Keratinocyte (primary cell): ENCODE measurements around the gene OTOG. TPM values are rescaled to one million over a fixed set of nuclear protein-coding genes. Genes with fewer than 3 reads are reported as not detected.

Source experiments
- DNase-seq: peaks from one replicate; pipeline ENCODE4 v3.0.0-alpha.2; 2011; ENCODE audit warnings: low read depth, missing footprints, low spot score
- FAIRE-seq: peaks from 2 replicates; lab custom pipeline; 2011; peaks lifted over from hg19 to GRCh38; lab: Jason Lieb, UNC
- H2AFZ ChIP-seq: 2 replicates; pipeline ENCODE4 v1.6.0; 2012; ENCODE audit warnings: low read length, control low read depth, inconsistent platforms; ENCODE audit not compliant: control insufficient read depth
- H3K27ac ChIP-seq: 2 replicates; pipeline ENCODE4 v1.5.1; 2011; ENCODE audit warnings: low read length; ENCODE audit not compliant: control insufficient read depth, insufficient read depth
- H3K27me3 ChIP-seq: 3 replicates; pipeline ENCODE4 v1.6.0; 2011; ENCODE audit warnings: low read length; ENCODE audit not compliant: control insufficient read depth, insufficient read depth; ENCODE audit errors: extremely low read depth
- H3K36me3 ChIP-seq, 2 experiments: 2 replicates in 1 of 2; 3 replicates in 1 of 2; pipeline ENCODE4 v1.5.1; 2011; ENCODE audit warnings: low read length in 2 of 2, mild to moderate bottlenecking in 1 of 2; ENCODE audit not compliant: control insufficient read depth in 2 of 2, insufficient read depth in 2 of 2; ENCODE audit errors: extremely low read depth in 1 of 2
- H3K4me1 ChIP-seq: 3 replicates; pipeline ENCODE4 v1.5.1; 2011; ENCODE audit warnings: low read length; ENCODE audit not compliant: control insufficient read depth, insufficient read depth; ENCODE audit errors: extremely low read depth
- H3K4me2 ChIP-seq: 3 replicates; pipeline ENCODE4 v1.6.0; 2011; ENCODE audit warnings: low read depth, low read length; ENCODE audit not compliant: control insufficient read depth, insufficient read depth; ENCODE audit errors: extremely low read depth
- H3K4me3 ChIP-seq, 3 experiments: fragments of 200-600 bp in 1 of 3; sonication (generic) in 1 of 3; 2 replicates in 2 of 3; 3 replicates in 1 of 3; pipeline ENCODE4 v1.5.1; 2011 to 2016; ENCODE audit warnings: low read length in 3 of 3, mild to moderate bottlenecking in 3 of 3, control low read depth in 2 of 3, inconsistent platforms in 1 of 3, low read depth in 1 of 3, mixed read lengths in 1 of 3, mixed run types in 1 of 3, moderate library complexity in 1 of 3; ENCODE audit not compliant: control insufficient read depth in 2 of 3, insufficient read depth in 2 of 3; ENCODE audit errors: extremely low read depth in 1 of 3
- H3K79me2 ChIP-seq: 2 replicates; pipeline ENCODE4 v1.6.0; 2012; ENCODE audit warnings: low read length; ENCODE audit not compliant: control insufficient read depth, insufficient read depth
- H3K9ac ChIP-seq: 3 replicates; pipeline ENCODE4 v1.6.0; 2011; ENCODE audit warnings: low read length; ENCODE audit not compliant: control insufficient read depth, insufficient read depth; ENCODE audit errors: extremely low read depth
- H3K9me1 ChIP-seq: 3 replicates; pipeline ENCODE4 v1.6.0; 2011; ENCODE audit warnings: low read length; ENCODE audit not compliant: control insufficient read depth, insufficient read depth; ENCODE audit errors: extremely low read depth
- H3K9me3 ChIP-seq: 2 replicates; pipeline ENCODE4 v1.5.1; 2012; ENCODE audit warnings: low read depth, low read length; ENCODE audit not compliant: control insufficient read depth
- H4K20me1 ChIP-seq: 3 replicates; pipeline ENCODE4 v1.6.0; 2011; ENCODE audit warnings: low read length; ENCODE audit not compliant: control insufficient read depth, insufficient read depth; ENCODE audit errors: extremely low read depth
- EZH2 ChIP-seq: IDR thresholded peaks from one replicate; pipeline ENCODE4 v1.6.1; 2012; ENCODE audit warnings: inconsistent platforms, mild to moderate bottlenecking, low read length, moderate library complexity
- dilution Hi-C: fragments of 300-500 bp; cut with MboI; formaldehyde crosslinking; loops from one replicate; pipeline ENCODE4 v1.7.0; 2020; ENCODE audit warnings: low sequenced_read_pairs; ENCODE audit not compliant: extremely low pct_ligation_motif_present
- polyA plus RNA-seq, 5 experiments: library from polyadenylated mRNA; depleted of rRNA in 3 of 5; stranded (reverse) in 3 of 5; stranded (forward) in 1 of 5; unstranded in 1 of 5; fragments of >200 nt; gene quantifications; 1 replicate in 1 of 5; 2 replicates in 3 of 5; 3 replicates in 1 of 5; pipeline versions ENCODE4 v1.2.1 to v1.2.3, GENCODE V29; 2011 to 2012; ENCODE audit warnings: missing spikeins in 2 of 5, low read depth in 1 of 5, low replicate concordance in 1 of 5
- TF ChIP-seq, protein P1 (sequence below), 3 experiments: IDR thresholded peaks in 1 of 3; conservative IDR thresholded peaks in 1 of 3; optimal IDR thresholded peaks in 1 of 3; 2 replicates in 2 of 3; 3 replicates in 1 of 3; pipeline versions ENCODE3 to v1.5.1; 2011; ENCODE audit warnings: low read length in 3 of 3, mild to moderate bottlenecking in 3 of 3, moderate library complexity in 2 of 3, control low read depth in 1 of 3, inconsistent platforms in 1 of 3; ENCODE audit not compliant: insufficient read depth in 2 of 3; ENCODE audit errors: extremely low read depth in 1 of 3

The OTOG gene
- polyA plus RNA-seq, 1 donor (not counting 4 experiments of a cell fraction or from before 2014, with no cell fraction given), result not detected

DNA sequence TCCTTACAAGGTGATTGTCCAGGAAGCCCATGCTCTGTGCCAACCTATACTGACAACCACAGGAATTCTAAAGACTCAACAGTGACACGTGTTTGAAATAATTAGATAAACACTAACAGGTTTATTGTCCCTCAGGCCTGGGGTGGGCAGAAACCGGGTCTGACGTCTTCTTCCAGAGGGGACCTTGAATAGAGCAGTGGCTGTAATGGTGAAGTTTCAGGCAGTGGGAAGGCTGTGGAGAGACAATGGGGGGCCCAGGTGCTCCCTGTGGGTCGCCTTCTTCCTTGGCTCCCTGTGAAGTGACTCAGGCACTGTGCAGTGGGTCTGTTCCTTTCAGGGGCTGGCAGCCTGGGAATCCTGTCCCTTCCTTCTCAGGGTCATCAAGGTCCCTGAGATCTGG is 54.6 kb downstream of the OTOG start:
- FAIRE-seq, result no peak
- H3K9ac ChIP-seq, result no peak overlapping the region

DNA sequence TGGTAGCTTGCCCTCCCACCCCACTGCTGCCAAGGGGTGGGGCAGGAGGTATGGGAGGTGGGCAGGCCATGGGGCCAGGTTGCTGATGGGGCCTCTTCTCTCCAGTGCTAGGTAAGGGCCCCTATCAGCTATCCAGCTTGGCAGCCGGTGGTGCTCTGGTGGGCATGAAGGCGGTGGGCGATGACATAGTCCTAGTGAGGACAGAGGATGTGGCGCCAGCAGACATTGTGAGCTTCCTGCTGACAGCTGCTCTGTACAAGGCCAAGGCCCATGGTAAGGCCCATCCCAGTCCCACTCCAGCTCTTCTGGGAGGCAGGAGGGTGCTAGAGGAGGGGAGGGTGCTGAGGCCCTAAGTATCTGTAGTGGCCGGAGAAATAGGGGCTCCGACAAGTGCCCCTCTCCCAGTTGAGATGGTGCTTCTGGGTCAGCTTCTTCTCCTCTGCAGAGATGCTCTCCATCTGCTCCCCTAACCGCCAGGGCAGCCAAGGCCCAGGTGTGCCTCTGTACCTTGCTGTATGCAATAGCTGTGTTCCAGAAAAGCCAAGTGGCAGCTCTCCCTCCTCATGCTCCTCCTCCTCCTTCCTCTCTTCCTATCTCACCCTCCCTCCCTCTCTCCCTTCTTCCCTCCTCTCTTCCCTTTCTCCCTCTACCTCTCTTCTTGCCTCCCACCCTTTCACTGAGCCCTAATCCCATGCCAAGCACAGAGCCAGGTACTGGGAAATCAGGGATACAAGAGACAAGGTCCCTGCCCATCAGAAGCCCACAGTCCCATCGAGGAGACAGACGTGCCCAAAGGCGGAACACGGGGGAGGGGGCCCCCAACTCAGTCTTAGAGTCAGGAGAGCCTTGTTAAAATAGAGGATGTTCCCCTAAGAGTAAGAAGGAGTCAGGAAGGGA is 55.3 kb downstream of the OTOG start:
- H3K9ac ChIP-seq, result no peak overlapping the region
- H3K27ac ChIP-seq, result no peak overlapping the region
- no peak for TF ChIP-seq EZH2
- TF ChIP-seq, protein P1, sequence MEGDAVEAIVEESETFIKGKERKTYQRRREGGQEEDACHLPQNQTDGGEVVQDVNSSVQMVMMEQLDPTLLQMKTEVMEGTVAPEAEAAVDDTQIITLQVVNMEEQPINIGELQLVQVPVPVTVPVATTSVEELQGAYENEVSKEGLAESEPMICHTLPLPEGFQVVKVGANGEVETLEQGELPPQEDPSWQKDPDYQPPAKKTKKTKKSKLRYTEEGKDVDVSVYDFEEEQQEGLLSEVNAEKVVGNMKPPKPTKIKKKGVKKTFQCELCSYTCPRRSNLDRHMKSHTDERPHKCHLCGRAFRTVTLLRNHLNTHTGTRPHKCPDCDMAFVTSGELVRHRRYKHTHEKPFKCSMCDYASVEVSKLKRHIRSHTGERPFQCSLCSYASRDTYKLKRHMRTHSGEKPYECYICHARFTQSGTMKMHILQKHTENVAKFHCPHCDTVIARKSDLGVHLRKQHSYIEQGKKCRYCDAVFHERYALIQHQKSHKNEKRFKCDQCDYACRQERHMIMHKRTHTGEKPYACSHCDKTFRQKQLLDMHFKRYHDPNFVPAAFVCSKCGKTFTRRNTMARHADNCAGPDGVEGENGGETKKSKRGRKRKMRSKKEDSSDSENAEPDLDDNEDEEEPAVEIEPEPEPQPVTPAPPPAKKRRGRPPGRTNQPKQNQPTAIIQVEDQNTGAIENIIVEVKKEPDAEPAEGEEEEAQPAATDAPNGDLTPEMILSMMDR (optimal IDR thresholded peaks at IDR 0.05 in 1 of 3, IDR thresholded peaks at IDR 0.05 in 1 of 3, conservative IDR thresholded peaks at IDR 0.05 in 1 of 3; ENCODE audit: extremely low read depth in 1 of 3, insufficient read depth in 2 of 3, low read length in 3 of 3), result no peak
- no peaks in the 10 kb centered on the region for H3K79me2 ChIP-seq
- no peak overlapping the region for H3K4me3 ChIP-seq
- H2AFZ ChIP-seq, result no peak overlapping the region
- H3K27me3 ChIP-seq, result peaks cover 4% of the 10 kb centered on the region
- no peaks in the 10 kb centered on the region for H3K9me3 ChIP-seq
- dilution Hi-C loops, result no loop called here
- peaks cover 4% of the 10 kb centered on the region for H4K20me1 ChIP-seq
- DNase-seq, result no peak
- FAIRE-seq, result no peak
- no peaks in the 10 kb centered on the region for H3K36me3 ChIP-seq
- no peaks in the 10 kb centered on the region for H3K9me1 ChIP-seq
- no peak overlapping the region for H3K4me2 ChIP-seq
- no peaks in the 10 kb centered on the region for H3K4me1 ChIP-seq

More for the DNA sequence above, 54.6 kb downstream of the OTOG start:
- Histone ChIP-seq H4K20me1 (peaks cover 4% of the 10 kb centered on the region), H3K79me2 (no peaks in the 10 kb centered on the region), H3K27me3 (peaks cover 4% of the 10 kb centered on the region), H3K9me1 (no peaks in the 10 kb centered on the region), H3K9me3 (no peaks in the 10 kb centered on the region), H3K27ac (no peak overlapping the region), H3K4me3 (no peak overlapping the region), H3K36me3 (no peaks in the 10 kb centered on the region), H3K4me1 (no peaks in the 10 kb centered on the region), H3K4me2 (no peak overlapping the region), H2AFZ (no peak overlapping the region)
- dilution Hi-C loops, result no loop called here
- DNase-seq, result no peak
- TF ChIP-seq, protein P1 (optimal IDR thresholded peaks at IDR 0.05 in 1 of 3, IDR thresholded peaks at IDR 0.05 in 1 of 3, conservative IDR thresholded peaks at IDR 0.05 in 1 of 3; ENCODE audit: extremely low read depth in 1 of 3, insufficient read depth in 2 of 3, low read length in 3 of 3), result no peak
- no peak for TF ChIP-seq EZH2
